ENCODE results near the gene HSH2D. TPM values are rescaled to one million over a fixed set of nuclear protein-coding genes. Genes with fewer than 3 reads are reported as not detected.

Gene HSH2D
- total RNA-seq, 2 experiments from 2014 or later = 57.6 to 79.0 TPM

DNA sequence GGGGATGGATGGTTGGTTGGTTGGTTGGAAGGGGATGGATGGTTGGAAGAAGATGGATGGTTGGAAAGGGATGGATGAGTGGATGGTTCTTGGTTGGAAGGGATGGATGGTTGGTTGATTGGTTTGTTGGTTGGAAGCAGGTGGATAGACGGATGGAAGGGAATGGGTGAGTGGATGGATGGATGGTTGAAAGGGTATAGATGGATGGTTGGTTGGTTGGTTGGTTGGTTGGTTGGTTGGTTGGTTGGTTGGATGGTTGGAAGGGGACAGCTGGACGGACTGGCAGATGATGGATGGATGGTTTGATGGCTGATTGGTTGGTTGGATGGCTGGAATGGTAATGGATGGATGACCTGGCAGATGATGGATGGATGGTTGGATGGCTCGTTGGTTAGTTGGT, 11.8 kb upstream of the HSH2D start:
- no peak for TF ChIP-seq EZH2phosphoT487 (IDR thresholded peaks at IDR 0.05; ENCODE audit: borderline replicate concordance, low read depth, low read length)
- TF ChIP-seq, protein P1, sequence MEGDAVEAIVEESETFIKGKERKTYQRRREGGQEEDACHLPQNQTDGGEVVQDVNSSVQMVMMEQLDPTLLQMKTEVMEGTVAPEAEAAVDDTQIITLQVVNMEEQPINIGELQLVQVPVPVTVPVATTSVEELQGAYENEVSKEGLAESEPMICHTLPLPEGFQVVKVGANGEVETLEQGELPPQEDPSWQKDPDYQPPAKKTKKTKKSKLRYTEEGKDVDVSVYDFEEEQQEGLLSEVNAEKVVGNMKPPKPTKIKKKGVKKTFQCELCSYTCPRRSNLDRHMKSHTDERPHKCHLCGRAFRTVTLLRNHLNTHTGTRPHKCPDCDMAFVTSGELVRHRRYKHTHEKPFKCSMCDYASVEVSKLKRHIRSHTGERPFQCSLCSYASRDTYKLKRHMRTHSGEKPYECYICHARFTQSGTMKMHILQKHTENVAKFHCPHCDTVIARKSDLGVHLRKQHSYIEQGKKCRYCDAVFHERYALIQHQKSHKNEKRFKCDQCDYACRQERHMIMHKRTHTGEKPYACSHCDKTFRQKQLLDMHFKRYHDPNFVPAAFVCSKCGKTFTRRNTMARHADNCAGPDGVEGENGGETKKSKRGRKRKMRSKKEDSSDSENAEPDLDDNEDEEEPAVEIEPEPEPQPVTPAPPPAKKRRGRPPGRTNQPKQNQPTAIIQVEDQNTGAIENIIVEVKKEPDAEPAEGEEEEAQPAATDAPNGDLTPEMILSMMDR (conservative IDR thresholded peaks at IDR 0.05; ENCODE audit: low read length) = no peak
- Histone ChIP-seq H3K9me2 (ENCODE audit: insufficient read depth, low read length) (no peaks in the 10 kb centered on the region), H2AFZ (ENCODE audit: low read length) (no peak overlapping the region), H3K36me3 (ENCODE audit: insufficient read depth, low read length) (peaks cover 88% of the 10 kb centered on the region), H3K79me2 (ENCODE audit: insufficient read depth, low read depth, low read length) (no peaks in the 10 kb centered on the region), H3K4me2 (ENCODE audit: low read length) (no peak overlapping the region), H4K20me1 (ENCODE audit: insufficient read depth, low read length) (no peaks in the 10 kb centered on the region), H3K4me3 (ENCODE audit: low read depth, low read length, poor library complexity, severe bottlenecking) (no peak overlapping the region), H3K9me3 (ENCODE audit: low read length) (no peaks in the 10 kb centered on the region), H3K27ac (ENCODE audit: low read depth, low read length, poor library complexity, severe bottlenecking) (no peak overlapping the region), H3K4me1 (ENCODE audit: insufficient read depth, low read length, poor library complexity, severe bottlenecking) (peaks cover 13% of the 10 kb centered on the region)
- POLR2A ChIA-PET = no interaction called here
- intact Hi-C loops (cut with micrococcal nuclease; ENCODE audit: unreplicated experiment) = no loop called here
- CTCF ChIA-PET (ENCODE audit: unreplicated experiment) = no interaction called here
- BruUV-seq (replicated peaks) = no TSS peak
- DNase-seq (ENCODE audit: low spot score) = no peak

DNA sequence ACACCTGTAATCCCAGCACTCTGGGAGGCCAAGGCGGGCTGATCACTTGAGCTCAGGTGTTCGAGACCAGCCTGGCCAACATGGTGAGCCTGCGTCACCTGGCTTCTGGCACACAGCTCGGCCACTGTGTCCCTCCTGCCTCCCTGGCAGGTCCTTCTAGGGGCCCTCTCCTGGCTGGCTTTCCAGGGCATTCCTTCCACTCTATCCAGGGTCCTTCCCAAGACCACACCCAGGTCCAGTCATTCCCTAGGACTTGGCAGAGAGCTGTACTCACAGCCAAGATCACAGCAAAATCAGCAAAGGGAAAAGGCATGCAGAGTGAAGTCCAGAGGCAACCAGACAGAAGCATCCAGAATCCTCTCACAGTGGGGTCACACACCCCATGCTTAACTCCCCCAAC, 9.7 kb upstream of the HSH2D start:
- no TSS peak for BruUV-seq (replicated peaks)
- H3K4me2 ChIP-seq (ENCODE audit: low read length) = no peak overlapping the region
- H3K4me3 ChIP-seq (ENCODE audit: low read depth, low read length, poor library complexity, severe bottlenecking) = no peak overlapping the region
- CTCF ChIA-PET (ENCODE audit: unreplicated experiment) = interaction anchor here (1.0 kb wide), 1 partner anchor 12 kb away, joined by 3 read pairs; no protein-coding TSS in a partner anchor
- H4K20me1 ChIP-seq (ENCODE audit: insufficient read depth, low read length) = no peaks in the 10 kb centered on the region
- POLR2A ChIA-PET = interaction anchor here (0.7 kb wide), 1 partner anchor 12 kb away, joined by 3 read pairs; no protein-coding TSS in a partner anchor
- DNase-seq (ENCODE audit: low spot score) = no peak
- peaks cover 17% of the 10 kb centered on the region for H3K4me1 ChIP-seq (ENCODE audit: insufficient read depth, low read length, poor library complexity, severe bottlenecking)
- no peaks in the 10 kb centered on the region for H3K9me3 ChIP-seq (ENCODE audit: low read length)
- H3K79me2 ChIP-seq (ENCODE audit: insufficient read depth, low read depth, low read length) = no peaks in the 10 kb centered on the region
- H3K9me2 ChIP-seq (ENCODE audit: insufficient read depth, low read length) = no peaks in the 10 kb centered on the region
- H2AFZ ChIP-seq (ENCODE audit: low read length) = no peak overlapping the region
- TF ChIP-seq, protein P1 (conservative IDR thresholded peaks at IDR 0.05; ENCODE audit: low read length) = no peak
- no peak for TF ChIP-seq EZH2phosphoT487 (IDR thresholded peaks at IDR 0.05; ENCODE audit: borderline replicate concordance, low read depth, low read length)
- intact Hi-C loops (cut with micrococcal nuclease; ENCODE audit: unreplicated experiment) = no loop called here
- H3K36me3 ChIP-seq (ENCODE audit: insufficient read depth, low read length) = peaks cover 66% of the 10 kb centered on the region
- H3K27ac ChIP-seq (ENCODE audit: low read depth, low read length, poor library complexity, severe bottlenecking) = peak overlapping the region; percentile 32

DNA sequence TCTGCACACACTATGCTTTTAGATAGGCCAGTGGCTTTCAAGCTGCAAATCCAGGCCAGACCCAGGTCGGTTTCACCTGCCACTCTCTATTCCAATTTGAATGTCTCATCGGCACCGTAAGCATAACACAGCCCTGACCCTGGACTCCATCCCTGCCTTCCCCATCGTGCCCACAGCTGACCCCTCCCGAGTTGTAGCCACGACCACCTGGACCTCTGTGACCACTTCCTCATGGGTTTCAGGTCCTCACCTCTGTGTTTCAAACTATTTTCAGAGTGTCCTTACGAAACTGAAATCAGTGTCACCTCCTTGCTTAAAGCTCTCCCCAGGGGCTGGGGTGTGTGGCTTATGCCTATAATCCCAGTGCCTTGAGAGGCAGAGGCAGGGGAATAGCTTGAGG, 9.0 kb upstream of the HSH2D start:
- DNase-seq (ENCODE audit: low spot score) = no peak
- CTCF ChIA-PET (ENCODE audit: unreplicated experiment) = interaction anchor here (0.7 to 1.0 kb wide), 2 partner anchors 11 to 82 kb away, joined by 3 read pairs; no protein-coding TSS in a partner anchor
- H3K4me2 ChIP-seq (ENCODE audit: low read length) = no peak overlapping the region

More for the DNA sequence above, 9.0 kb upstream of the HSH2D start:
- no peak overlapping the region for H2AFZ ChIP-seq (ENCODE audit: low read length)
- peak overlapping the region; percentile 32 for H3K27ac ChIP-seq (ENCODE audit: low read depth, low read length, poor library complexity, severe bottlenecking)
- H3K79me2 ChIP-seq (ENCODE audit: insufficient read depth, low read depth, low read length) = no peaks in the 10 kb centered on the region
- BruUV-seq (replicated peaks) = no TSS peak
- intact Hi-C loops (cut with micrococcal nuclease; ENCODE audit: unreplicated experiment) = no loop called here
- POLR2A ChIA-PET = no interaction called here
- no peak overlapping the region for H3K4me3 ChIP-seq (ENCODE audit: low read depth, low read length, poor library complexity, severe bottlenecking)
- no peaks in the 10 kb centered on the region for H3K9me2 ChIP-seq (ENCODE audit: insufficient read depth, low read length)
- no peaks in the 10 kb centered on the region for H3K9me3 ChIP-seq (ENCODE audit: low read length)
- TF ChIP-seq, protein P1 (conservative IDR thresholded peaks at IDR 0.05; ENCODE audit: low read length) = no peak
- no peak for TF ChIP-seq EZH2phosphoT487 (IDR thresholded peaks at IDR 0.05; ENCODE audit: borderline replicate concordance, low read depth, low read length)
- peaks cover 17% of the 10 kb centered on the region for H3K4me1 ChIP-seq (ENCODE audit: insufficient read depth, low read length, poor library complexity, severe bottlenecking)
- peaks cover 59% of the 10 kb centered on the region for H3K36me3 ChIP-seq (ENCODE audit: insufficient read depth, low read length)
- H4K20me1 ChIP-seq (ENCODE audit: insufficient read depth, low read length) = no peaks in the 10 kb centered on the region

Measured in OCI-LY7 (cell line).